AG09309 (cell line): ENCODE measurements around the gene DNAAF9.

Source experiments
- DNase-seq: peaks from one replicate; pipeline ENCODE4 v3.0.0-alpha.2; 2010; ENCODE audit warnings: low read depth
- H3K4me3 ChIP-seq: 2 replicates; pipeline ENCODE4 v1.5.1; 2011; ENCODE audit warnings: mild to moderate bottlenecking, low read depth, low read length, moderate library complexity; ENCODE audit not compliant: control insufficient read depth
- CTCF ChIP-seq: IDR thresholded peaks from 2 replicates; pipeline ENCODE4 v1.5.1; 2011; ENCODE audit warnings: mild to moderate bottlenecking, low read depth, low read length, inconsistent platforms; ENCODE audit not compliant: insufficient read depth, control insufficient read depth; ENCODE audit errors: missing control alignments

The DNAAF9 gene

GRCh38 chr20:3407040-3407770 is at the start of gene DNAAF9:
Gene DNAAF9, minus strand, starts transcription at chr20:3407669. Its CDS starts 112 bp downstream, at chr20:3407557.
- peak; percentile 21 for DNase-seq
- TF ChIP-seq CTCF: peak; percentile 6

GRCh38 chr20:3456648-3457047 is 49.2 kb upstream of the DNAAF9 start:
- H3K4me3 ChIP-seq: no peak overlapping the region
- no peak for DNase-seq
- no peak for TF ChIP-seq CTCF

More at GRCh38 chr20:3407040-3407770, at the start of gene DNAAF9:
- H3K4me3 ChIP-seq: peak within 1 kb of the TSS; percentile 75

GRCh38 chr20:3454831-3455230 is 47.4 kb upstream of the DNAAF9 start:
- no peak for DNase-seq
- no peak overlapping the region for H3K4me3 ChIP-seq
- no peak for TF ChIP-seq CTCF

- TF ChIP-seq CTCF: no peak
- no peak overlapping the region for H3K4me3 ChIP-seq
- no peak for DNase-seq
Observed at GRCh38 chr20:3452690-3453089, 45.2 kb upstream of the DNAAF9 start.

- TF ChIP-seq CTCF: no peak
- DNase-seq: no peak
Observed at GRCh38 chr20:3452136-3452535, 44.7 kb upstream of the DNAAF9 start.

GRCh38 chr20:3449319-3449718 is 41.9 kb upstream of the DNAAF9 start:
- no peak for TF ChIP-seq CTCF
- no peak overlapping the region for H3K4me3 ChIP-seq
- no peak for DNase-seq

More at GRCh38 chr20:3452136-3452535, 44.7 kb upstream of the DNAAF9 start:
- no peak overlapping the region for H3K4me3 ChIP-seq
